Left cardiac atrium (tissue), 4 donors: ENCODE data around the gene CD70. TPM values are rescaled to one million over a fixed set of nuclear protein-coding genes. Genes with fewer than 3 reads are reported as not detected.
A peak's percentile ranks its signal among the peaks of the same experiment; 100 is the strongest.
"Not testable (repeated sequence)": the region's sequence is repeated elsewhere in the genome, so short reads cannot be mapped to it uniquely, and the experiment has no call there.

Experiments
- ATAC-seq, 2 donors: fragments of 200-7000 bp; cut with Tn5 transposase; one replicate each; pipeline ENCODE4 v1.9.1; 2020; ENCODE audit warnings: mild to moderate bottlenecking in 2 of 2, moderate library complexity in 2 of 2
- DNase-seq: peaks from one replicate; pipeline ENCODE4 v3.0.0-alpha.2; 2020
- intact Hi-C, 2 donors: fragments of 100-400 bp; cut with DNase I; formaldehyde crosslinking; loops; one replicate each; pipeline versions ENCODE4 v1.14.1 to v1.15.1; 2022 to 2023
- total RNA-seq, 2 donors: library from RNA; stranded (reverse); fragmentation: NEBNext Ultra II Directional; extraction: Animal tissue kit (Norgen Biotek cat#: 25700); gene quantifications; one replicate each; pipeline ENCODE4 v1.2.1, GENCODE V29; 2021
- donor health status: DM: no; HTN: yes; CAD: no.
- donor health status: DM: no; HTN: yes; CAD: no; lungs with severe emphysema.
- donor health status: DM: yes; HTN: yes; CAD: no.
- donor health status: Dilated cardiomyopathy.

CD70 gene
- total RNA-seq, 2 donors from 2014 or later: not detected

GRCh38 chr19:6579450-6580178 lies 11.3 kb downstream of the CD70 start:
- ATAC-seq (no peak), DNase-seq (no peak)
- intact Hi-C loops: no loop called here

GRCh38 chr19:6577476-6578125 lies 13.3 kb downstream of the CD70 start:
- peak; percentile 38 to 49 for ATAC-seq
- intact Hi-C loops: no loop called here
- DNase-seq: no peak

- intact Hi-C loops: no loop called here
- DNase-seq (no peak), ATAC-seq (no peak)
Observed at GRCh38 chr19:6576869-6577475, 14.0 kb downstream of the CD70 start.

GRCh38 chr19:6573350-6573749 lies 17.6 kb downstream of the CD70 start:
- intact Hi-C loops: no loop called here
- no peak for ATAC-seq
- no peak for DNase-seq

- ATAC-seq (peak; percentile 44 to 74), DNase-seq (peak; percentile 36)
- intact Hi-C loops: no loop called here
Observed at GRCh38 chr19:6572217-6572616, 18.7 kb downstream of the CD70 start.

- no peak for ATAC-seq
- intact Hi-C loops: no loop called here
- no peak for DNase-seq
Observed at GRCh38 chr19:6571167-6571566, 19.8 kb downstream of the CD70 start.

- intact Hi-C loops: no loop called here
- ATAC-seq (no peak), DNase-seq (no peak)
Observed at GRCh38 chr19:6570764-6571163, 20.2 kb downstream of the CD70 start.

GRCh38 chr19:6568816-6569215 lies 22.1 kb downstream of the CD70 start:
- no peak for DNase-seq

GRCh38 chr19:6568010-6568526 lies 22.9 kb downstream of the CD70 start:
- intact Hi-C loops: no loop called here
- DNase-seq (no peak), ATAC-seq (no peak)

More at GRCh38 chr19:6568816-6569215, 22.1 kb downstream of the CD70 start:
- ATAC-seq: no peak
- intact Hi-C loops: no loop called here

- ATAC-seq, DNase-seq, intact Hi-C loops: not testable (repeated sequence)
Observed at GRCh38 chr19:6566727-6567126, 24.2 kb downstream of the CD70 start.

GRCh38 chr19:6564393-6564792 lies 26.6 kb downstream of the CD70 start:
- intact Hi-C loops: no loop called here
- DNase-seq (no peak), ATAC-seq (no peak)

GRCh38 chr19:6562437-6562836 lies 28.5 kb downstream of the CD70 start:
- DNase-seq, ATAC-seq, intact Hi-C loops: not testable (repeated sequence)

- no peak for DNase-seq
- no peak for ATAC-seq
- intact Hi-C loops: no loop called here
Observed at GRCh38 chr19:6556480-6557195, 34.3 kb downstream of the CD70 start.

- no peak for ATAC-seq
- intact Hi-C loops: no loop called here
Observed at GRCh38 chr19:6556043-6556449, 34.9 kb downstream of the CD70 start.

GRCh38 chr19:6551607-6552450 lies 39.1 kb downstream of the CD70 start:
- peak; percentile 34 to 58 for ATAC-seq

More at GRCh38 chr19:6556043-6556449, 34.9 kb downstream of the CD70 start:
- no peak for DNase-seq

GRCh38 chr19:6551091-6551490 lies 39.9 kb downstream of the CD70 start:
- DNase-seq (no peak), ATAC-seq (no peak)
- intact Hi-C loops: no loop called here

More at GRCh38 chr19:6551607-6552450, 39.1 kb downstream of the CD70 start:
- DNase-seq: peak; percentile 35
- intact Hi-C loops: no loop called here

- ATAC-seq, intact Hi-C loops, DNase-seq: not testable (repeated sequence)
Observed at GRCh38 chr19:6550679-6551078, 40.3 kb downstream of the CD70 start.

- ATAC-seq (no peak), DNase-seq (no peak)
- intact Hi-C loops: no loop called here
Observed at GRCh38 chr19:6543866-6544347, 47.0 kb downstream of the CD70 start.
